H1 (cell line): ENCODE data around the gene CACNA1E. TPM values are rescaled to one million over a fixed set of nuclear protein-coding genes. Genes with fewer than 3 reads are reported as not detected.

ENCODE experiments used
- ASH2L ChIP-seq: fragments of 200-600, 300-600 bp; sonication (generic); IDR thresholded peaks from one replicate; pipeline ENCODE4 v1.7.1; 2017; ENCODE audit warnings: low read length
- CTBP2 ChIP-seq: IDR thresholded peaks from 2 replicates; pipeline ENCODE4 v1.7.0; 2011; ENCODE audit warnings: borderline replicate concordance, mild to moderate bottlenecking, moderate library complexity, mixed read lengths, low read length; ENCODE audit not compliant: insufficient read depth, insufficient read length
- EP300 ChIP-seq, 2 experiments: IDR thresholded peaks; 1 replicate in 1 of 2; 2 replicates in 1 of 2; pipeline ENCODE4 v1.6.1; 2011 to 2012; ENCODE audit warnings: low read depth in 2 of 2, low read length in 2 of 2, mild to moderate bottlenecking in 2 of 2, borderline replicate concordance in 1 of 2, inconsistent platforms in 1 of 2, moderate library complexity in 1 of 2
- GTF2F1 ChIP-seq: IDR thresholded peaks from 2 replicates; pipeline ENCODE4 v1.6.1; 2012; ENCODE audit warnings: low read depth, low read length, improper control_type of control experiment, borderline replicate concordance
- KDM5A ChIP-seq: fragments of 200-600 bp; IDR thresholded peaks from 2 replicates; pipeline ENCODE4 v1.7.1; 2012; ENCODE audit warnings: mild to moderate bottlenecking, low read length, inconsistent platforms, mixed read lengths
- PHF8 ChIP-seq: fragments of 200-600 bp; sonication (generic); conservative IDR thresholded peaks from 2 replicates; pipeline ENCODE4 v1.7.1; 2012; ENCODE audit warnings: low read depth, mild to moderate bottlenecking, inconsistent platforms, low read length, moderate library complexity
- POLR2A ChIP-seq, 2 experiments: IDR thresholded peaks; 1 replicate in 1 of 2; 2 replicates in 1 of 2; pipeline ENCODE4 v1.6.1; 2011; ENCODE audit warnings: low read depth in 2 of 2, low read length in 2 of 2, mild to moderate bottlenecking in 2 of 2; ENCODE audit errors: control extremely low read depth in 1 of 2
- SP1 ChIP-seq: IDR thresholded peaks from 2 replicates; pipeline ENCODE4 v1.6.1; 2011; ENCODE audit warnings: low read depth, low read length
- SP2 ChIP-seq: IDR thresholded peaks from 2 replicates; pipeline ENCODE4 v1.6.1; 2012; ENCODE audit warnings: mild to moderate bottlenecking, low read length, inconsistent platforms
- SUZ12 ChIP-seq: fragments of 200-600 bp; sonication (generic); IDR thresholded peaks from 2 replicates; pipeline ENCODE4 v1.6.1; 2012; ENCODE audit warnings: mild to moderate bottlenecking, inconsistent platforms, low read length, moderate library complexity, mixed read lengths
- polyA plus RNA-seq, 7 experiments: library from polyadenylated mRNA; depleted of rRNA in 3 of 7; stranded (reverse) in 5 of 7; unstranded in 2 of 7; fragments of >200 nt in 5 of 7; fragments of 200-250 nt in 2 of 7; gene quantifications; 1 replicate in 5 of 7; 2 replicates in 1 of 7; 4 replicates in 1 of 7; pipeline versions ENCODE4 v1.2.1 to v1.2.3, GENCODE V29; 2011 to 2013; ENCODE audit warnings: missing spikeins in 2 of 7, mixed read lengths in 2 of 7
- total RNA-seq: library from RNA; stranded (reverse); fragmentation: NEBNext Ultra II Directional; extraction: Animal tissue kit (Norgen Biotek cat#: 25700); gene quantifications from 2 replicates; pipeline ENCODE4 v1.2.1, GENCODE V29; 2021
- TF ChIP-seq, protein P1 (sequence below): fragments of 300-600 bp; sonication (generic); IDR thresholded peaks from 2 replicates; pipeline ENCODE4 v1.7.1; 2012; ENCODE audit warnings: low read length, moderate library complexity, mild to moderate bottlenecking, inconsistent platforms; ENCODE audit not compliant: insufficient replicate concordance
- TF ChIP-seq, protein P2 (sequence below): IDR thresholded peaks from 2 replicates; pipeline ENCODE4 v1.6.1; 2012; ENCODE audit warnings: inconsistent platforms

The CACNA1E gene
- total and polyA plus RNA-seq, 2 of the 8 experiments (the other 6 are each of a cell fraction or from before 2014, with no cell fraction given): 0.98 to 1.3 TPM

- TF ChIP-seq, protein P1, sequence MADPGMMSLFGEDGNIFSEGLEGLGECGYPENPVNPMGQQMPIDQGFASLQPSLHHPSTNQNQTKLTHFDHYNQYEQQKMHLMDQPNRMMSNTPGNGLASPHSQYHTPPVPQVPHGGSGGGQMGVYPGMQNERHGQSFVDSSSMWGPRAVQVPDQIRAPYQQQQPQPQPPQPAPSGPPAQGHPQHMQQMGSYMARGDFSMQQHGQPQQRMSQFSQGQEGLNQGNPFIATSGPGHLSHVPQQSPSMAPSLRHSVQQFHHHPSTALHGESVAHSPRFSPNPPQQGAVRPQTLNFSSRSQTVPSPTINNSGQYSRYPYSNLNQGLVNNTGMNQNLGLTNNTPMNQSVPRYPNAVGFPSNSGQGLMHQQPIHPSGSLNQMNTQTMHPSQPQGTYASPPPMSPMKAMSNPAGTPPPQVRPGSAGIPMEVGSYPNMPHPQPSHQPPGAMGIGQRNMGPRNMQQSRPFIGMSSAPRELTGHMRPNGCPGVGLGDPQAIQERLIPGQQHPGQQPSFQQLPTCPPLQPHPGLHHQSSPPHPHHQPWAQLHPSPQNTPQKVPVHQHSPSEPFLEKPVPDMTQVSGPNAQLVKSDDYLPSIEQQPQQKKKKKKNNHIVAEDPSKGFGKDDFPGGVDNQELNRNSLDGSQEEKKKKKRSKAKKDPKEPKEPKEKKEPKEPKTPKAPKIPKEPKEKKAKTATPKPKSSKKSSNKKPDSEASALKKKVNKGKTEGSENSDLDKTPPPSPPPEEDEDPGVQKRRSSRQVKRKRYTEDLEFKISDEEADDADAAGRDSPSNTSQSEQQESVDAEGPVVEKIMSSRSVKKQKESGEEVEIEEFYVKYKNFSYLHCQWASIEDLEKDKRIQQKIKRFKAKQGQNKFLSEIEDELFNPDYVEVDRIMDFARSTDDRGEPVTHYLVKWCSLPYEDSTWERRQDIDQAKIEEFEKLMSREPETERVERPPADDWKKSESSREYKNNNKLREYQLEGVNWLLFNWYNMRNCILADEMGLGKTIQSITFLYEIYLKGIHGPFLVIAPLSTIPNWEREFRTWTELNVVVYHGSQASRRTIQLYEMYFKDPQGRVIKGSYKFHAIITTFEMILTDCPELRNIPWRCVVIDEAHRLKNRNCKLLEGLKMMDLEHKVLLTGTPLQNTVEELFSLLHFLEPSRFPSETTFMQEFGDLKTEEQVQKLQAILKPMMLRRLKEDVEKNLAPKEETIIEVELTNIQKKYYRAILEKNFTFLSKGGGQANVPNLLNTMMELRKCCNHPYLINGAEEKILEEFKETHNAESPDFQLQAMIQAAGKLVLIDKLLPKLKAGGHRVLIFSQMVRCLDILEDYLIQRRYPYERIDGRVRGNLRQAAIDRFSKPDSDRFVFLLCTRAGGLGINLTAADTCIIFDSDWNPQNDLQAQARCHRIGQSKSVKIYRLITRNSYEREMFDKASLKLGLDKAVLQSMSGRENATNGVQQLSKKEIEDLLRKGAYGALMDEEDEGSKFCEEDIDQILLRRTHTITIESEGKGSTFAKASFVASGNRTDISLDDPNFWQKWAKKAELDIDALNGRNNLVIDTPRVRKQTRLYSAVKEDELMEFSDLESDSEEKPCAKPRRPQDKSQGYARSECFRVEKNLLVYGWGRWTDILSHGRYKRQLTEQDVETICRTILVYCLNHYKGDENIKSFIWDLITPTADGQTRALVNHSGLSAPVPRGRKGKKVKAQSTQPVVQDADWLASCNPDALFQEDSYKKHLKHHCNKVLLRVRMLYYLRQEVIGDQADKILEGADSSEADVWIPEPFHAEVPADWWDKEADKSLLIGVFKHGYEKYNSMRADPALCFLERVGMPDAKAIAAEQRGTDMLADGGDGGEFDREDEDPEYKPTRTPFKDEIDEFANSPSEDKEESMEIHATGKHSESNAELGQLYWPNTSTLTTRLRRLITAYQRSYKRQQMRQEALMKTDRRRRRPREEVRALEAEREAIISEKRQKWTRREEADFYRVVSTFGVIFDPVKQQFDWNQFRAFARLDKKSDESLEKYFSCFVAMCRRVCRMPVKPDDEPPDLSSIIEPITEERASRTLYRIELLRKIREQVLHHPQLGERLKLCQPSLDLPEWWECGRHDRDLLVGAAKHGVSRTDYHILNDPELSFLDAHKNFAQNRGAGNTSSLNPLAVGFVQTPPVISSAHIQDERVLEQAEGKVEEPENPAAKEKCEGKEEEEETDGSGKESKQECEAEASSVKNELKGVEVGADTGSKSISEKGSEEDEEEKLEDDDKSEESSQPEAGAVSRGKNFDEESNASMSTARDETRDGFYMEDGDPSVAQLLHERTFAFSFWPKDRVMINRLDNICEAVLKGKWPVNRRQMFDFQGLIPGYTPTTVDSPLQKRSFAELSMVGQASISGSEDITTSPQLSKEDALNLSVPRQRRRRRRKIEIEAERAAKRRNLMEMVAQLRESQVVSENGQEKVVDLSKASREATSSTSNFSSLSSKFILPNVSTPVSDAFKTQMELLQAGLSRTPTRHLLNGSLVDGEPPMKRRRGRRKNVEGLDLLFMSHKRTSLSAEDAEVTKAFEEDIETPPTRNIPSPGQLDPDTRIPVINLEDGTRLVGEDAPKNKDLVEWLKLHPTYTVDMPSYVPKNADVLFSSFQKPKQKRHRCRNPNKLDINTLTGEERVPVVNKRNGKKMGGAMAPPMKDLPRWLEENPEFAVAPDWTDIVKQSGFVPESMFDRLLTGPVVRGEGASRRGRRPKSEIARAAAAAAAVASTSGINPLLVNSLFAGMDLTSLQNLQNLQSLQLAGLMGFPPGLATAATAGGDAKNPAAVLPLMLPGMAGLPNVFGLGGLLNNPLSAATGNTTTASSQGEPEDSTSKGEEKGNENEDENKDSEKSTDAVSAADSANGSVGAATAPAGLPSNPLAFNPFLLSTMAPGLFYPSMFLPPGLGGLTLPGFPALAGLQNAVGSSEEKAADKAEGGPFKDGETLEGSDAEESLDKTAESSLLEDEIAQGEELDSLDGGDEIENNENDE: no peak
- TF ChIP-seq CTBP2 (no peak), SP2 (no peak), EP300 (IDR thresholded peaks at IDR 0.05; ENCODE audit: borderline replicate concordance in 1 of 2, low read depth in 2 of 2, low read length in 2 of 2) (no peak), GTF2F1 (no peak), SP1 (no peak), SUZ12 (no peak), ASH2L (no peak), PHF8 (no peak), KDM5A (no peak), POLR2A (IDR thresholded peaks at IDR 0.05; ENCODE audit: control extremely low read depth in 1 of 2, low read depth in 2 of 2, low read length in 2 of 2) (no peak)
- TF ChIP-seq, protein P2, sequence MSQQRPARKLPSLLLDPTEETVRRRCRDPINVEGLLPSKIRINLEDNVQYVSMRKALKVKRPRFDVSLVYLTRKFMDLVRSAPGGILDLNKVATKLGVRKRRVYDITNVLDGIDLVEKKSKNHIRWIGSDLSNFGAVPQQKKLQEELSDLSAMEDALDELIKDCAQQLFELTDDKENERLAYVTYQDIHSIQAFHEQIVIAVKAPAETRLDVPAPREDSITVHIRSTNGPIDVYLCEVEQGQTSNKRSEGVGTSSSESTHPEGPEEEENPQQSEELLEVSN: no peak
Observed at GRCh38 chr1:181849071-181849470, 365.8 kb downstream of the CACNA1E start (continued).
